Keratinocyte (primary cell): Measurements from ENCODE around the gene DTD2. TPM values are rescaled to one million over a fixed set of nuclear protein-coding genes. Genes with fewer than 3 reads are reported as not detected.

Source experiments
- DNase-seq: peaks from one replicate; pipeline ENCODE4 v3.0.0-alpha.2; 2011; ENCODE audit warnings: low read depth, missing footprints, low spot score
- FAIRE-seq: peaks from 2 replicates; lab custom pipeline; 2011; peaks lifted over from hg19 to GRCh38; lab: Jason Lieb, UNC
- H2AFZ ChIP-seq: 2 replicates; pipeline ENCODE4 v1.6.0; 2012; ENCODE audit warnings: low read length, control low read depth, inconsistent platforms; ENCODE audit not compliant: control insufficient read depth
- H3K27ac ChIP-seq: 2 replicates; pipeline ENCODE4 v1.5.1; 2011; ENCODE audit warnings: low read length; ENCODE audit not compliant: control insufficient read depth, insufficient read depth
- H3K27me3 ChIP-seq: 3 replicates; pipeline ENCODE4 v1.6.0; 2011; ENCODE audit warnings: low read length; ENCODE audit not compliant: control insufficient read depth, insufficient read depth; ENCODE audit errors: extremely low read depth
- H3K36me3 ChIP-seq, 2 experiments: 2 replicates in 1 of 2; 3 replicates in 1 of 2; pipeline ENCODE4 v1.5.1; 2011; ENCODE audit warnings: low read length in 2 of 2, mild to moderate bottlenecking in 1 of 2; ENCODE audit not compliant: control insufficient read depth in 2 of 2, insufficient read depth in 2 of 2; ENCODE audit errors: extremely low read depth in 1 of 2
- H3K4me1 ChIP-seq: 3 replicates; pipeline ENCODE4 v1.5.1; 2011; ENCODE audit warnings: low read length; ENCODE audit not compliant: control insufficient read depth, insufficient read depth; ENCODE audit errors: extremely low read depth
- H3K4me2 ChIP-seq: 3 replicates; pipeline ENCODE4 v1.6.0; 2011; ENCODE audit warnings: low read depth, low read length; ENCODE audit not compliant: control insufficient read depth, insufficient read depth; ENCODE audit errors: extremely low read depth
- H3K4me3 ChIP-seq, 3 experiments: fragments of 200-600 bp in 1 of 3; sonication (generic) in 1 of 3; 2 replicates in 2 of 3; 3 replicates in 1 of 3; pipeline ENCODE4 v1.5.1; 2011 to 2016; ENCODE audit warnings: low read length in 3 of 3, mild to moderate bottlenecking in 3 of 3, control low read depth in 2 of 3, inconsistent platforms in 1 of 3, low read depth in 1 of 3, mixed read lengths in 1 of 3, mixed run types in 1 of 3, moderate library complexity in 1 of 3; ENCODE audit not compliant: control insufficient read depth in 2 of 3, insufficient read depth in 2 of 3; ENCODE audit errors: extremely low read depth in 1 of 3
- H3K79me2 ChIP-seq: 2 replicates; pipeline ENCODE4 v1.6.0; 2012; ENCODE audit warnings: low read length; ENCODE audit not compliant: control insufficient read depth, insufficient read depth
- H3K9ac ChIP-seq: 3 replicates; pipeline ENCODE4 v1.6.0; 2011; ENCODE audit warnings: low read length; ENCODE audit not compliant: control insufficient read depth, insufficient read depth; ENCODE audit errors: extremely low read depth
- H3K9me1 ChIP-seq: 3 replicates; pipeline ENCODE4 v1.6.0; 2011; ENCODE audit warnings: low read length; ENCODE audit not compliant: control insufficient read depth, insufficient read depth; ENCODE audit errors: extremely low read depth
- H3K9me3 ChIP-seq: 2 replicates; pipeline ENCODE4 v1.5.1; 2012; ENCODE audit warnings: low read depth, low read length; ENCODE audit not compliant: control insufficient read depth
- H4K20me1 ChIP-seq: 3 replicates; pipeline ENCODE4 v1.6.0; 2011; ENCODE audit warnings: low read length; ENCODE audit not compliant: control insufficient read depth, insufficient read depth; ENCODE audit errors: extremely low read depth
- EZH2 ChIP-seq: IDR thresholded peaks from one replicate; pipeline ENCODE4 v1.6.1; 2012; ENCODE audit warnings: inconsistent platforms, mild to moderate bottlenecking, low read length, moderate library complexity
- dilution Hi-C: fragments of 300-500 bp; cut with MboI; formaldehyde crosslinking; loops from one replicate; pipeline ENCODE4 v1.7.0; 2020; ENCODE audit warnings: low sequenced_read_pairs; ENCODE audit not compliant: extremely low pct_ligation_motif_present
- polyA plus RNA-seq, 5 experiments: library from polyadenylated mRNA; depleted of rRNA in 3 of 5; stranded (reverse) in 3 of 5; stranded (forward) in 1 of 5; unstranded in 1 of 5; fragments of >200 nt; gene quantifications; 1 replicate in 1 of 5; 2 replicates in 3 of 5; 3 replicates in 1 of 5; pipeline versions ENCODE4 v1.2.1 to v1.2.3, GENCODE V29; 2011 to 2012; ENCODE audit warnings: missing spikeins in 2 of 5, low read depth in 1 of 5, low replicate concordance in 1 of 5
- TF ChIP-seq, protein P1 (sequence below), 3 experiments: IDR thresholded peaks in 1 of 3; conservative IDR thresholded peaks in 1 of 3; optimal IDR thresholded peaks in 1 of 3; 2 replicates in 2 of 3; 3 replicates in 1 of 3; pipeline versions ENCODE3 to v1.5.1; 2011; ENCODE audit warnings: low read length in 3 of 3, mild to moderate bottlenecking in 3 of 3, moderate library complexity in 2 of 3, control low read depth in 1 of 3, inconsistent platforms in 1 of 3; ENCODE audit not compliant: insufficient read depth in 2 of 3; ENCODE audit errors: extremely low read depth in 1 of 3

The DTD2 gene
- polyA plus RNA-seq, 1 donor (not counting 4 experiments of a cell fraction or from before 2014, with no cell fraction given) = 22.3 TPM

DNA sequence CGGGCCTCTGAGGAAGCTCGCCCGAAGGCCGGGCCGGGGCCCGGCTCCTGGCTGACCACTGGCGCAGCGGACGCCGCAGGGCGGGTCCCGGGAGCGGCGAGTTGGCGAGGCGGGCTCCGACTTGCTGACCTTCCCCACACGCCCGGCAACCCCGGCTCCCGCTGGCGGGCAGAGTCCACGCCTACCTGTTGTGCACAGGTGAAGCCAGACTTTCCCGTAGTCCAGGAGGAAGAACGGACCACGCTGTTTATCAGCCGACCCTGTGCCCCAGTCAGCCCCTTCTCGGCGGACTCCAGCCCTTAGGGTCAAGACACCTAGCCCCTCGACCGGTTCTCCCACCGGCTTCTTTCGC, 37.4 kb downstream of the DTD2 start:
- Histone ChIP-seq H3K4me2 (peak overlapping the region; percentile 92), H3K4me1 (peaks cover 12% of the 10 kb centered on the region), H3K9me3 (no peaks in the 10 kb centered on the region), H3K27ac (peak overlapping the region; percentile 83), H2AFZ (peak overlapping the region; percentile 98), H3K9ac (peak overlapping the region; percentile 91), H3K4me3 (peak overlapping the region; percentile 90 to 100 (median 94)), H3K27me3 (no peaks in the 10 kb centered on the region), H3K36me3 (no peaks in the 10 kb centered on the region), H4K20me1 (no peaks in the 10 kb centered on the region), H3K79me2 (peaks cover 31% of the 10 kb centered on the region), H3K9me1 (no peaks in the 10 kb centered on the region)
- FAIRE-seq (no peak), DNase-seq (no peak)
- dilution Hi-C loops = no loop called here
- no peak for TF ChIP-seq EZH2
- TF ChIP-seq, protein P1, sequence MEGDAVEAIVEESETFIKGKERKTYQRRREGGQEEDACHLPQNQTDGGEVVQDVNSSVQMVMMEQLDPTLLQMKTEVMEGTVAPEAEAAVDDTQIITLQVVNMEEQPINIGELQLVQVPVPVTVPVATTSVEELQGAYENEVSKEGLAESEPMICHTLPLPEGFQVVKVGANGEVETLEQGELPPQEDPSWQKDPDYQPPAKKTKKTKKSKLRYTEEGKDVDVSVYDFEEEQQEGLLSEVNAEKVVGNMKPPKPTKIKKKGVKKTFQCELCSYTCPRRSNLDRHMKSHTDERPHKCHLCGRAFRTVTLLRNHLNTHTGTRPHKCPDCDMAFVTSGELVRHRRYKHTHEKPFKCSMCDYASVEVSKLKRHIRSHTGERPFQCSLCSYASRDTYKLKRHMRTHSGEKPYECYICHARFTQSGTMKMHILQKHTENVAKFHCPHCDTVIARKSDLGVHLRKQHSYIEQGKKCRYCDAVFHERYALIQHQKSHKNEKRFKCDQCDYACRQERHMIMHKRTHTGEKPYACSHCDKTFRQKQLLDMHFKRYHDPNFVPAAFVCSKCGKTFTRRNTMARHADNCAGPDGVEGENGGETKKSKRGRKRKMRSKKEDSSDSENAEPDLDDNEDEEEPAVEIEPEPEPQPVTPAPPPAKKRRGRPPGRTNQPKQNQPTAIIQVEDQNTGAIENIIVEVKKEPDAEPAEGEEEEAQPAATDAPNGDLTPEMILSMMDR (optimal IDR thresholded peaks at IDR 0.05 in 1 of 3, IDR thresholded peaks at IDR 0.05 in 1 of 3, conservative IDR thresholded peaks at IDR 0.05 in 1 of 3; ENCODE audit: extremely low read depth in 1 of 3, insufficient read depth in 2 of 3, low read length in 3 of 3) = no peak

DNA sequence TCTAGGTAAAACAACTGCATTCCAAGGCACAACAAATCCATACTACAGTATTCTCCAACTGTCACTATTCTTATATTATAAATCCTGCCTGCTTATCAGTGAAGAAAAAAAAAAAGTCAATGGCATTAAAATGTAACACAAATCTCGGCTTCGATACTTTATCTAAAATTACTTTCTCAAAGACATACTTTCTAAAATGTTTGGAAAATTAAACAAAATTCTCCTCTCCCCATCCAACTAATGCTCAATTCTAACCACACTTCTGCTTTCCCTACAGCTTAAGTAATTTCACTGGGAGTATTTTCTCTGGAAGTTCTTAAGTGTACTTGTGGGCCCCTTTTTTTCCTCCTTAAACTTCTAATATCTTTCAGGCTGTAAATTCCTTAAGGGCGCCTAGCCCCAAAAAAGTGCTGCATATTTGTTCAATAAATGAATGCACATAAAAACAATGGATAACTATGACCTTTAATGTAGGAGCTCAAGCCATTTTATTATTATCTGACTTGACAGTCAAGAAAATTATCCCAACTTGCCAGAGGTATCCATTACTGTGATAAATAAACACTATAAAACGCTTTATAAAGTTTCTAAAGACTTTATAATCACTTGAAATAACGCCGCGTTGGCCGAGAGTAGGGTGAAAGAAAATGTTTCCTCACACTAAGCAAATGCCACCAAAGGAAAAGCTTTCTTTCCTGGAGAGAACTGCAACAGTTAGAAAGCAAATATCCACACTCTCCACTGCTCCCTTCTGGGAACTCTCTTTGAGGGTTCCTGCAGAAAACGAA, 37.9 kb downstream of the DTD2 start:
- TF ChIP-seq EZH2 = no peak
- TF ChIP-seq, protein P1 (optimal IDR thresholded peaks at IDR 0.05 in 1 of 3, IDR thresholded peaks at IDR 0.05 in 1 of 3, conservative IDR thresholded peaks at IDR 0.05 in 1 of 3; ENCODE audit: extremely low read depth in 1 of 3, insufficient read depth in 2 of 3, low read length in 3 of 3) = no peak
- H3K79me2 ChIP-seq = peaks cover 31% of the 10 kb centered on the region
- dilution Hi-C loops = no loop called here

More for the DNA sequence above, 37.9 kb downstream of the DTD2 start:
- Histone ChIP-seq H3K27ac (peak overlapping the region; percentile 83), H3K4me3 (peak overlapping the region; percentile 90 to 100 (median 94)), H3K9me1 (no peaks in the 10 kb centered on the region), H3K27me3 (no peaks in the 10 kb centered on the region), H3K4me1 (peaks cover 15% of the 10 kb centered on the region), H3K4me2 (peak overlapping the region; percentile 92), H3K9ac (peak overlapping the region; percentile 91), H4K20me1 (no peaks in the 10 kb centered on the region), H3K9me3 (no peaks in the 10 kb centered on the region), H3K36me3 (no peaks in the 10 kb centered on the region), H2AFZ (peak overlapping the region; percentile 98)
- DNase-seq (no peak), FAIRE-seq (no peak)
